DLD1 (cell line): ENCODE measurements around the gene PCYT1B.

Source experiments
- in situ Hi-C: cut with HindIII; loops from 2 replicates; pipeline ENCODE4 v1.10.0; 2017; ENCODE audit warnings: low sequenced_read_pairs

PCYT1B gene

DNA sequence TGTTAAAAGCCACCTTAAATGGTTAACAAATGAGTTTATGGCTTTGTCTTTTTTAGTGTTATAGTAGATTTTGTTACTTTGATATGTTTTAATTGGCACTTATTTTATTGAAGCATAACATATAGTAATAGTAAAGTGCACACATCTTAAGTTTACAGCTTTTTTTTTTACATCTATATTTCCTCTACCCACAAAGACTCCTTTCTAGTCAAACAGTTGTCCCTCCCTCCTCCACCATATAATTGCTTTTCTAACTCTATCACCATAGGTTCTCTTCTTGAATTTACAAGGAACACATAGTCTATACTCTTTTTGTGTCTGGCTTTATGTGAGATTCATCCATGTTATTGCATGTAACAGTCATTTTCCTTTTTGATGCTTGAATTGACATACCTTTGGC is 110.6 kb downstream of the PCYT1B start:
- in situ Hi-C loops, result no loop called here

DNA sequence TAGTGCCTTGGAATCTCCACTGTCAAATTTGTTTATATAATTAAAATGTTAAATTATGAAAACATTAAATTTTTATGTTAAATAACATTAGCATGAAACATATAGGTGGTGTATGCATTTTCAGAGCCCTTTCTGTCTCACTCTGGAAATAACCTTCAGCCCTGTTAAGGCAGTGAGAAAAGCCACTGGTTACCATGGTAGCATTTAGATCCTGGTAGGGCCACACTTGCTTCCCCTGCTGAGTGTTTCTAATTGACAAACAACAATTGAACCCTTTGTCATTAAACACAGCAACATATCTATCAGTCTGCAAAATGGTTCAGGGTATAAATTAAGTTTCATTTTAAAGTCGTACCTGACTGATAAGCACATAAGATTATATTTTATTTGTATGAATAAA is 118.5 kb downstream of the PCYT1B start:
- in situ Hi-C loops, result no loop called here

DNA sequence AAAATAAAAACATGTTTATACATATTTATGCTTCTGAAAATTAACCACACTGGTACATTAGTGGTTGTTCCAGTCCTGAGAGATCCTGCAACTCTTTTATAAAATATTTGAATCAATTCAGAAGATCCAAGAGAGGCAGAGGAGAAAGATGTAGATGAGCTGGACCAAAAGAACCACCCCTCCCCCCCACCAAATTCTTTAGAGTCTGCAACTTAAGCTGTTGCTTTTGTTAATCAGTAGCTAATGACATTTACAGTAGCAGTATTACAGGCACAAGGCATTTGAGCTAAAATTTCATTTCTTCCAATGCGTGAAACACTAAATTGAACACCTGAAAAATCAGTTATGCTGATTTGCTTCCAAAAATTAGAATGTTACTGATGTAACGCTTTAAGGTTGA is 120.5 kb downstream of the PCYT1B start:
- in situ Hi-C loops, result no loop called here

- in situ Hi-C loops, result no loop called here
Measured at GRCh38 chrX:24525455-24525854, 121.7 kb downstream of the PCYT1B start.

- in situ Hi-C loops, result no loop called here
Measured at GRCh38 chrX:24520472-24520871, 126.7 kb downstream of the PCYT1B start.

GRCh38 chrX:24515447-24515846 is 131.7 kb downstream of the PCYT1B start:
- in situ Hi-C loops, result no loop called here

- in situ Hi-C loops, result no loop called here
Measured at GRCh38 chrX:24513416-24513815, 133.7 kb downstream of the PCYT1B start.

- in situ Hi-C loops, result no loop called here
Measured at GRCh38 chrX:24508375-24508774, 138.8 kb downstream of the PCYT1B start.
